Loucy (cell line): ENCODE data around the gene ARL11.
"Not testable (repeated sequence)": the region's sequence is repeated elsewhere in the genome, so short reads cannot be mapped to it uniquely, and the experiment has no call there.

ENCODE experiments used
- H2AFZ ChIP-seq: fragments of 200-600 bp; sonication (generic); 2 replicates; pipeline ENCODE4 v1.6.0; 2016; ENCODE audit warnings: antibody characterized with exemption, mild to moderate bottlenecking, low read length, moderate library complexity
- H3F3A ChIP-seq: fragments of 200-600 bp; 2 replicates; pipeline ENCODE4 v1.6.0; 2016; ENCODE audit warnings: antibody characterized with exemption, low read depth, mild to moderate bottlenecking
- H3K27me3 ChIP-seq: fragments of 200-600 bp; sonication (generic); 2 replicates; pipeline ENCODE4 v1.6.1; 2014; ENCODE audit warnings: low read length, mild to moderate bottlenecking; ENCODE audit not compliant: insufficient read depth, poor library complexity, severe bottlenecking
- H3K36me3 ChIP-seq: fragments of 200-600 bp; sonication (generic); 2 replicates; pipeline ENCODE4 v1.6.1; 2016; ENCODE audit warnings: low read length; ENCODE audit not compliant: insufficient read depth
- H3K4me1 ChIP-seq: fragments of 200-600 bp; sonication (generic); 2 replicates; pipeline ENCODE4 v1.5.1; 2014; ENCODE audit warnings: low read length, mild to moderate bottlenecking; ENCODE audit not compliant: insufficient read depth, poor library complexity, severe bottlenecking
- H3K4me2 ChIP-seq: fragments of 200-600 bp; sonication (generic); 2 replicates; pipeline ENCODE4 v1.6.0; 2014; ENCODE audit warnings: antibody characterized with exemption, low read length, low read depth, mild to moderate bottlenecking; ENCODE audit not compliant: poor library complexity, severe bottlenecking
- H3K4me3 ChIP-seq: fragments of 200-600 bp; sonication (generic); 2 replicates; pipeline ENCODE4 v1.5.1; 2014; ENCODE audit warnings: low read length, mild to moderate bottlenecking, mixed read lengths; ENCODE audit not compliant: poor library complexity, severe bottlenecking
- H3K79me2 ChIP-seq: fragments of 200-600 bp; sonication (generic); 2 replicates; pipeline ENCODE4 v1.6.1; 2014; ENCODE audit warnings: low read length; ENCODE audit not compliant: insufficient read depth
- H3K9ac ChIP-seq: fragments of 200-600 bp; sonication (generic); 2 replicates; pipeline ENCODE4 v1.6.0; 2014; ENCODE audit warnings: mild to moderate bottlenecking, low read depth, low read length, moderate library complexity; ENCODE audit not compliant: poor library complexity, severe bottlenecking
- H3K9me2 ChIP-seq: fragments of 200-600 bp; sonication (generic); replicated peaks from 2 replicates; pipeline ENCODE4 v1.6.1; 2016; ENCODE audit warnings: low read depth, low read length, mixed read lengths
- H3K9me3 ChIP-seq: fragments of 200-600 bp; sonication (generic); 2 replicates; pipeline ENCODE4 v1.6.1; 2014; ENCODE audit warnings: mild to moderate bottlenecking, antibody characterized with exemption, low read length, low read depth; ENCODE audit not compliant: insufficient read depth
- H4K20me1 ChIP-seq: fragments of 200-600 bp; sonication (generic); 2 replicates; pipeline ENCODE4 v1.6.0; 2014; ENCODE audit warnings: antibody characterized with exemption, low read length, mild to moderate bottlenecking; ENCODE audit not compliant: insufficient read depth, poor library complexity, severe bottlenecking
- EZH2phosphoT487 ChIP-seq: fragments of 200-600 bp; IDR thresholded peaks from 2 replicates; pipeline ENCODE4 v1.6.1; 2018; ENCODE audit warnings: antibody characterized with exemption, mild to moderate bottlenecking, moderate library complexity, borderline replicate concordance
- TF ChIP-seq, protein P1 (sequence below): fragments of 200-600 bp; sonication (generic); conservative IDR thresholded peaks from 2 replicates; pipeline ENCODE4 v1.5.1; 2014; ENCODE audit warnings: mild to moderate bottlenecking, antibody characterized with exemption, low read length

ARL11 gene

DNA sequence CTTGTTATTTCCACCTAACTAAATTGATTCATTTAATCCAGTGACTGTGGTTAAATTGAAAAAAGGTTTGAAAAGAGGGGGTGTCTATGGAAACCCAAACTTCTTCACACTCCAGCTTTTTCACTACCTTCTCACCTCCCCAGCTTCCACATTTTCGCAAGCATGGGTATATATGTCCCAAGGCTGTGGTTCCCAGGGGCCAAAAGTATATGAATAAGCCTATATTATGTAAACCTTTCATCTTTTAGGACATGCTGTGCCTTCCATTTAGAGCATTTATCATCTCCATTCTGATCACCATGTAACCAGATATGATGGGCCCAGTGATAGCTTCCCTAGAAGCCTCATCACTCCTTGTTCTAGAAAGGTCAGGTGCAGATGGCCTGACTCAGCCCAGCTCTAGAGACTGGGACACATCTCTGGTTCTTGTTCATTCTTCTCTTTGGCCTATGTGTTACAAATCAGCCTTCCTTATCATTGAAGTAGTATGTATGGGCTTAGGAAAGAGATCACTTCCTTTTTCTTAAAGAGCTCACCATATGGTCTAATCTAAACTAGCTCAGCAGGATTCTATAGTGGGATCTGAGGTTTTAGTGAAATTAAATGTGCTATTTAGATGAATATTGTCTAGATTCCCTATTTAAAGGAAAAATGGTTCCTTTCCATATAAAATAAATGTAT, 19.5 kb upstream of the ARL11 start:
- Histone ChIP-seq H3F3A (no peaks in the 10 kb centered on the region), H3K9me2 (no peaks in the 10 kb centered on the region), H4K20me1 (no peaks in the 10 kb centered on the region), H3K4me2 (no peak overlapping the region), H2AFZ (no peak overlapping the region), H3K4me1 (peaks cover 14% of the 10 kb centered on the region), H3K79me2 (no peaks in the 10 kb centered on the region), H3K4me3 (no peak overlapping the region), H3K9ac (no peak overlapping the region), H3K9me3 (no peaks in the 10 kb centered on the region), H3K36me3 (no peaks in the 10 kb centered on the region), H3K27me3 (no peaks in the 10 kb centered on the region)
- TF ChIP-seq EZH2phosphoT487, result no peak
- TF ChIP-seq, protein P1, sequence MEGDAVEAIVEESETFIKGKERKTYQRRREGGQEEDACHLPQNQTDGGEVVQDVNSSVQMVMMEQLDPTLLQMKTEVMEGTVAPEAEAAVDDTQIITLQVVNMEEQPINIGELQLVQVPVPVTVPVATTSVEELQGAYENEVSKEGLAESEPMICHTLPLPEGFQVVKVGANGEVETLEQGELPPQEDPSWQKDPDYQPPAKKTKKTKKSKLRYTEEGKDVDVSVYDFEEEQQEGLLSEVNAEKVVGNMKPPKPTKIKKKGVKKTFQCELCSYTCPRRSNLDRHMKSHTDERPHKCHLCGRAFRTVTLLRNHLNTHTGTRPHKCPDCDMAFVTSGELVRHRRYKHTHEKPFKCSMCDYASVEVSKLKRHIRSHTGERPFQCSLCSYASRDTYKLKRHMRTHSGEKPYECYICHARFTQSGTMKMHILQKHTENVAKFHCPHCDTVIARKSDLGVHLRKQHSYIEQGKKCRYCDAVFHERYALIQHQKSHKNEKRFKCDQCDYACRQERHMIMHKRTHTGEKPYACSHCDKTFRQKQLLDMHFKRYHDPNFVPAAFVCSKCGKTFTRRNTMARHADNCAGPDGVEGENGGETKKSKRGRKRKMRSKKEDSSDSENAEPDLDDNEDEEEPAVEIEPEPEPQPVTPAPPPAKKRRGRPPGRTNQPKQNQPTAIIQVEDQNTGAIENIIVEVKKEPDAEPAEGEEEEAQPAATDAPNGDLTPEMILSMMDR, result no peak

DNA sequence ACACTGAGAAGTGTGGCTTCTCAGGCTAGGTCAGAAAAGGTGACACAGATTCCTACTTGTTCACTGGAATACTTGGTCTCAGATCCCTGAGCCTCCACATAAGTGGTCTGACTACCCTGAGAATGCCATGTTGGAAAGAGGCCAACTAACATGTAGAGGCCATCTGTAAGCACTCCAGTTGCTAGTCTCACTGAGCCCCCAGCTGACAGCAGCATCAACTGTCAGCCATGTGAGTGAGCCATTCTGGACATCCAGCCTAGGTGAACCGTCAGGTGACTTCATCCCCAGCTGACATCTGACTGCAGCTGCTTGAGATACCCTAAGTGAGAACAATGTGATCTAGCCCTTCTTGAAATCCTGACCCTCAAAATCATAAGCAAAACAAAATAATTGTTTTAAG, 18.1 kb upstream of the ARL11 start:
- TF ChIP-seq, protein P1, result no peak
- TF ChIP-seq EZH2phosphoT487, result no peak
- Histone ChIP-seq H3K79me2 (no peaks in the 10 kb centered on the region), H3K4me1 (no peaks in the 10 kb centered on the region), H3K9me3 (no peaks in the 10 kb centered on the region), H2AFZ (no peak overlapping the region), H4K20me1 (no peaks in the 10 kb centered on the region), H3F3A (no peaks in the 10 kb centered on the region), H3K9ac (no peak overlapping the region), H3K27me3 (no peaks in the 10 kb centered on the region), H3K36me3 (no peaks in the 10 kb centered on the region), H3K9me2 (no peaks in the 10 kb centered on the region), H3K4me2 (no peak overlapping the region), H3K4me3 (no peak overlapping the region)

DNA sequence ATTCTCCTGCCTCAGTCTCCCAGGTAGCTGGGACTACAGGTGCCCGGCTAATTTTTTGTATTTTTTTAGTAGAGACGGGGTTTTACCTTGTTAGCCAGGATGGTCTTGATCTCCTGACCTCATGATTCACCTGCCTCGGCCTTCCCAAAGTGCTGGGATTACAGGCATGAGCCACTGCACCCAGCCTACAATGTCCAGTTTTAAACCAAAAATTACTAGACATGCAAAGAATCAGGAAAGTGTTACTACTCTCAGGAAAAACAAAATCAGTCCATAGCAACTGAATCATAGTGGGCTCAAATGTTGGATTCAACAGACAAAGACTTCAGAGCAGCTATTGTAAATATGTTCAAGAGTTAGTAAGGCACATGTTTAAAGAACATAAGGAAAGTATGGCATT, 16.3 kb upstream of the ARL11 start:
- H4K20me1 ChIP-seq, H3K36me3 ChIP-seq, H3K4me2 ChIP-seq, H3K9me3 ChIP-seq, H3K4me3 ChIP-seq, H3K9ac ChIP-seq, H2AFZ ChIP-seq, H3F3A ChIP-seq, H3K79me2 ChIP-seq, H3K27me3 ChIP-seq, H3K9me2 ChIP-seq, H3K4me1 ChIP-seq: not testable (repeated sequence)
